ENCODE results near the gene CLCA2. TPM values are rescaled to one million over a fixed set of nuclear protein-coding genes. Genes with fewer than 3 reads are reported as not detected.

CLCA2 gene
- total and polyA plus RNA-seq, 2 of the 8 experiments (the other 6 are each of a cell fraction or from before 2014, with no cell fraction given), result not detected

- Histone ChIP-seq H3K27me3 (replicated peaks in 1 of 4; ENCODE audit: control insufficient read depth in 3 of 4, extremely low read depth in 1 of 4, insufficient read depth in 3 of 4, low read length in 3 of 4) (no peaks in the 10 kb centered on the region), H3K79me1 (ENCODE audit: low read depth, low read length) (no peaks in the 10 kb centered on the region), H3K4me1 (replicated peaks in 1 of 4; ENCODE audit: control insufficient read depth in 3 of 4, insufficient read depth in 4 of 4, low read length in 3 of 4) (no peaks in the 10 kb centered on the region), H3K56ac (replicated peaks; ENCODE audit: insufficient read length, low read depth, low read length) (no peak overlapping the region), H2BK20ac (ENCODE audit: low read length) (no peak overlapping the region), H3K4ac (replicated peaks; ENCODE audit: insufficient read length, low read depth, low read length) (no peak overlapping the region), H4K91ac (replicated peaks; ENCODE audit: insufficient read length, low read length) (no peak overlapping the region), H4K8ac (ENCODE audit: extremely low read depth, insufficient read depth, low read length) (no peak overlapping the region), H3K18ac (ENCODE audit: extremely low read depth, low read length) (no peak overlapping the region), H3K23me2 (ENCODE audit: low read depth, low read length) (no peaks in the 10 kb centered on the region), H2AK5ac (ENCODE audit: low read depth, low read length) (0 out of 2 replicates have a peak overlapping the region, but pooled peaks have one; percentile 15), H3K36me3 (ENCODE audit: control insufficient read depth in 2 of 4, insufficient read depth in 4 of 4, low read length in 3 of 4) (no peaks in the 10 kb centered on the region), H4K5ac (ENCODE audit: insufficient read length, low read depth, low read length) (no peak overlapping the region), H3K4me3 (ENCODE audit: extremely low read depth in 1 of 4, insufficient read depth in 2 of 4, low read depth in 3 of 4, low read length in 4 of 4) (no peak overlapping the region), H3K9me3 (ENCODE audit: insufficient read depth in 2 of 2, low read depth in 1 of 2, low read length in 1 of 2) (no peaks in the 10 kb centered on the region), H3K27ac (ENCODE audit: low read depth, low read length) (no peak overlapping the region), H3K23ac (ENCODE audit: insufficient read length) (no peak overlapping the region), H2BK12ac (ENCODE audit: low read depth, low read length) (no peak overlapping the region), H3K14ac (ENCODE audit: insufficient read length) (no peak overlapping the region), H3K4me2 (ENCODE audit: insufficient read depth in 1 of 2, low read depth in 2 of 2, low read length in 2 of 2) (no peak overlapping the region), H4K20me1 (replicated peaks in 1 of 2; ENCODE audit: control insufficient read depth in 1 of 2, insufficient read depth in 2 of 2, low read length in 2 of 2) (no peaks in the 10 kb centered on the region), H3K79me2 (ENCODE audit: control insufficient read depth in 1 of 2, insufficient read depth in 2 of 2, low read length in 2 of 2) (no peaks in the 10 kb centered on the region), H3K9ac (replicated peaks in 1 of 4; ENCODE audit: extremely low read depth in 1 of 4, low read depth in 3 of 4, low read length in 3 of 4) (no peak overlapping the region), H2BK15ac (ENCODE audit: low read length) (no peak overlapping the region), H2BK5ac (ENCODE audit: low read depth, low read length) (no peak overlapping the region), H2BK120ac (replicated peaks; ENCODE audit: low read depth, low read length) (no peak overlapping the region), H2AFZ (ENCODE audit: low read length) (no peak overlapping the region)
- no peak for FAIRE-seq
- POLR2A ChIA-PET (ENCODE audit: partially characterized antibody), result no interaction called here
- DNase-seq (ENCODE audit: low read depth in 1 of 2, low spot score in 2 of 2), result no peak
- CTCF ChIA-PET (ENCODE audit: partially characterized antibody), result interaction anchor here (0.9 to 2.6 kb wide), 6 partner anchors 10 to 190 kb away, joined by 3 to 8 read pairs (median 3); no protein-coding TSS in a partner anchor
- 90% methylated on average over 6 of the region's 6 CpGs; no CpG with 5 or more reads in 1 of the 2 experiments for WGBS, 2 experiments (ENCODE audit: extremely low coverage in 1 of 2, insufficient coverage in 1 of 2, insufficient read length in 1 of 2, insufficient replicate concordance in 2 of 2, low coverage in 1 of 2, low lambda C conversion rate in 2 of 2, missing lambda C conversion rate in 1 of 2)
- no peak for TF ChIP-seq SP2 (IDR thresholded peaks at IDR 0.05; ENCODE audit: low read length)
- TF ChIP-seq CREB1 (IDR thresholded peaks at IDR 0.05), result no peak
- TF ChIP-seq HDAC2 (IDR thresholded peaks at IDR 0.05; ENCODE audit: borderline replicate concordance in 1 of 2, low read depth in 2 of 2, low read length in 2 of 2), result no peak
- no peak for TF ChIP-seq SUZ12 (IDR thresholded peaks at IDR 0.05; ENCODE audit: low read length)
- no peak for TF ChIP-seq MAFK (IDR thresholded peaks at IDR 0.05; ENCODE audit: low read depth, low read length)
- TF ChIP-seq RNF2 (IDR thresholded peaks at IDR 0.05; ENCODE audit: borderline replicate concordance, low read depth, low read length, missing control alignments, poor library complexity, severe bottlenecking), result no peak
These were observed 7.6 kb upstream of the CLCA2 start for GRCh38 chr1:86416343-86416742.

Data from H1 (cell line).